Articular chondrocyte of knee joint (primary cell): ENCODE data around the gene ITGA11. TPM values are rescaled to one million over a fixed set of nuclear protein-coding genes. Genes with fewer than 3 reads are reported as not detected.

Experiments used
- total RNA-seq: library from RNA; depleted of rRNA; stranded (reverse); fragments of >200 nt; gene quantifications from 2 replicates; pipeline ENCODE4 v1.2.3, GENCODE V29; 2012

Gene ITGA11, protein sequence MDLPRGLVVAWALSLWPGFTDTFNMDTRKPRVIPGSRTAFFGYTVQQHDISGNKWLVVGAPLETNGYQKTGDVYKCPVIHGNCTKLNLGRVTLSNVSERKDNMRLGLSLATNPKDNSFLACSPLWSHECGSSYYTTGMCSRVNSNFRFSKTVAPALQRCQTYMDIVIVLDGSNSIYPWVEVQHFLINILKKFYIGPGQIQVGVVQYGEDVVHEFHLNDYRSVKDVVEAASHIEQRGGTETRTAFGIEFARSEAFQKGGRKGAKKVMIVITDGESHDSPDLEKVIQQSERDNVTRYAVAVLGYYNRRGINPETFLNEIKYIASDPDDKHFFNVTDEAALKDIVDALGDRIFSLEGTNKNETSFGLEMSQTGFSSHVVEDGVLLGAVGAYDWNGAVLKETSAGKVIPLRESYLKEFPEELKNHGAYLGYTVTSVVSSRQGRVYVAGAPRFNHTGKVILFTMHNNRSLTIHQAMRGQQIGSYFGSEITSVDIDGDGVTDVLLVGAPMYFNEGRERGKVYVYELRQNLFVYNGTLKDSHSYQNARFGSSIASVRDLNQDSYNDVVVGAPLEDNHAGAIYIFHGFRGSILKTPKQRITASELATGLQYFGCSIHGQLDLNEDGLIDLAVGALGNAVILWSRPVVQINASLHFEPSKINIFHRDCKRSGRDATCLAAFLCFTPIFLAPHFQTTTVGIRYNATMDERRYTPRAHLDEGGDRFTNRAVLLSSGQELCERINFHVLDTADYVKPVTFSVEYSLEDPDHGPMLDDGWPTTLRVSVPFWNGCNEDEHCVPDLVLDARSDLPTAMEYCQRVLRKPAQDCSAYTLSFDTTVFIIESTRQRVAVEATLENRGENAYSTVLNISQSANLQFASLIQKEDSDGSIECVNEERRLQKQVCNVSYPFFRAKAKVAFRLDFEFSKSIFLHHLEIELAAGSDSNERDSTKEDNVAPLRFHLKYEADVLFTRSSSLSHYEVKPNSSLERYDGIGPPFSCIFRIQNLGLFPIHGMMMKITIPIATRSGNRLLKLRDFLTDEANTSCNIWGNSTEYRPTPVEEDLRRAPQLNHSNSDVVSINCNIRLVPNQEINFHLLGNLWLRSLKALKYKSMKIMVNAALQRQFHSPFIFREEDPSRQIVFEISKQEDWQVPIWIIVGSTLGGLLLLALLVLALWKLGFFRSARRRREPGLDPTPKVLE
- total RNA-seq: 249 and 306 TPM in 2 replicates

DNA sequence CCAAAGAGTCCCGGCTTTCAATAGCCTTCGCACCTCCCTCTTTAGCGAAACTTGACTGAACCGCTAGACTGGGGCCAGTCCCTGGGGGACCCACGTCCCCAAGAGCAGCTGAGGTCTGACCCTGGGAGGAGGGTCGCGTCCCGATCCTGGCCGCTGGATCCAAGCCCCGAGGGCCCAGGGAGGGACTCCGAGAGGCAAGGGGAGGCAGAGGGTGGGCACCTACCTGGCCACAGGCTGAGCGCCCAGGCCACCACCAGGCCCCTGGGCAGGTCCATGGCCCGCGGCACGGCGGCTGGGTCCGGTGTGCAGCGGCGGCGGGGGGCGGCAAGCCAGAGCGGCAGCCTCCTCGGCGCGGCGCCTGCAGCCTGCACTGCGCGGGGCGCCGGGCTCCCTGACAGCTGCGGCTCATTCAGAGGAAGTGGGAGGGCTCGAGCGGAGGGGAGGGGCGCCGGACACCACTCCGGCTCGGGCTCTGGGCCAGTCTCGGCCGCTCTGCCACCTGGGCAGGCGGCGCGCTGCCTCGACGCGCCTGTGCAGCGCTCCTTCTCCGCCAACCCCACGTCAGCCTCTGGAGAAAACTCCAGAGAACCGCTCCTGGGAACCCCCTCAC is at the start of gene ITGA11:
TSS of gene ITGA11 (minus strand) at position 372 of the 610 bp plus-strand sequence. CDS start at position 275, 97 bp downstream.

DNA sequence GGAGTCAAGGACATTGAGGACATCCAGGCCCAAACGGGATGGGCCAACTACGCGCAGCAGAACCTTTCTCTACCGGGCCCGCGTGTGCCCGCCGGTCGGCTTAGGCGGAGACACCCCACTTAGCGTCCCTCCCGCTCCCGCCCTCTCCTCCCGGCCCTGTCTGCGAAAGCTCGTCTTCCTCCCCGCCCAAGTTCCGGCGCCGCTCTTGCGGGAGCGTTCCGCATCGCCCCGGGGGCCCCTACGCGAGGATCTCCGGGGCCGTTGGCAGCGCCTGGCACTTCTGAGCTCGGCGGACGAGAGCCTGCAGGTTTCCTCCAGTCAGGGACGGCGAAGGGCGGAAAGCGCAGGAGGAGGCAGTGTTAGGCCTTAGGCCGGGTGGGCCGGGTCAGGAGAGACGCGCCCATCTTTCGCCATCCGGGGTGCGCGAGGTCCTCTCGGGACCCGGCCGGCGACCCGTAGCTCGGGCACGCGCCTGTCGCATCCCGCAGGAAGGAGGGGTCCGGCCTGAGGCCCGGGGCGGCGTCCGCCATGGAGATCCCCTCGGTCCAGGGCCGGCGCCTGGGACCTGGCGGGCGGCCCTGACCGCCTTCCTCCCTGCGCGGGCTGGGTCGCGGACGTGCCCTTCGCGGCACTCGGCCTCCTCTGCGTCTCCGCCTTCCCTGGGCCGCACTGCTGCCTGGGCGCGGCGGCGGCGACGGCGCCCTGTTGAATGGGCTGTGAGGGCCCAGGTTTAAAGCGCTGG is 154.2 kb downstream of the ITGA11 start, which contains the start of gene FEM1B:
TSS of gene FEM1B (plus strand) at position 143 of the 742 bp plus-strand sequence. CDS start 673 bp downstream, outside the sequence.

Other genes starting within 250 kb of the ITGA11 start
- 1.8 and 2.2 TPM in 2 replicates for gene CALML4, start 226.8 kb downstream of the ITGA11 start, total RNA-seq
- gene CLN6, start 202.4 kb downstream of the ITGA11 start, total RNA-seq: 13.0 and 15.4 TPM in 2 replicates
- gene FEM1B, start 154.4 kb downstream of the ITGA11 start, total RNA-seq: 52.3 and 52.4 TPM in 2 replicates
- 5.9 and 6.1 TPM in 2 replicates for gene CORO2B, start 146.8 kb upstream of the ITGA11 start, total RNA-seq